H9 (cell line): ENCODE results near the gene ATAD2B. TPM values are rescaled to one million over a fixed set of nuclear protein-coding genes. Genes with fewer than 3 reads are reported as not detected.

Experiments
- DNase-seq: peaks from one replicate; pipeline ENCODE4 v3.0.0-alpha.2; 2017
- H2AFZ ChIP-seq: one replicate; pipeline ENCODE4 v1.6.1; 2013; ENCODE audit warnings: mild to moderate bottlenecking, low read length, control low read depth, moderate library complexity
- H2AK5ac ChIP-seq: 2 replicates; pipeline ENCODE4 v1.6.1; 2013; ENCODE audit warnings: low read length, control low read depth, mixed read lengths; ENCODE audit not compliant: insufficient read length
- H2BK120ac ChIP-seq: one replicate; pipeline ENCODE4 v1.6.1; 2013; ENCODE audit warnings: low read depth, mild to moderate bottlenecking, low read length, control low read depth, inconsistent platforms; ENCODE audit not compliant: poor library complexity, severe bottlenecking
- H2BK12ac ChIP-seq: 2 replicates; pipeline ENCODE4 v1.6.1; 2013; ENCODE audit warnings: low read length, control low read depth, mixed read lengths, low read depth; ENCODE audit not compliant: insufficient read length
- H2BK15ac ChIP-seq: 2 replicates; pipeline ENCODE4 v1.6.1; 2013; ENCODE audit warnings: low read depth, low read length, control low read depth
- H2BK20ac ChIP-seq: one replicate; pipeline ENCODE4 v1.6.1; 2013; ENCODE audit warnings: low read depth, mild to moderate bottlenecking, low read length, control low read depth, inconsistent platforms; ENCODE audit not compliant: poor library complexity, severe bottlenecking
- H2BK5ac ChIP-seq: 2 replicates; pipeline ENCODE4 v1.6.1; 2013; ENCODE audit warnings: low read length, control low read depth, mixed read lengths; ENCODE audit not compliant: insufficient read length
- H3K14ac ChIP-seq: 2 replicates; pipeline ENCODE4 v1.6.1; 2013; ENCODE audit warnings: low read length, control low read depth; ENCODE audit not compliant: insufficient read depth
- H3K18ac ChIP-seq: 2 replicates; pipeline ENCODE4 v1.6.1; 2013; ENCODE audit warnings: low read depth, mild to moderate bottlenecking, mixed read lengths, low read length, control low read depth; ENCODE audit not compliant: insufficient read length
- H3K23ac ChIP-seq: 2 replicates; pipeline ENCODE4 v1.6.1; 2013; ENCODE audit warnings: low read length, control low read depth, mixed read lengths, low read depth; ENCODE audit not compliant: insufficient read length
- H3K23me2 ChIP-seq: 2 replicates; pipeline ENCODE4 v1.6.1; 2013; ENCODE audit warnings: low read depth, mild to moderate bottlenecking, mixed read lengths, low read length, control low read depth; ENCODE audit not compliant: insufficient read length, poor library complexity, severe bottlenecking
- H3K27ac ChIP-seq: 2 replicates; pipeline ENCODE4 v1.5.1; 2013; ENCODE audit warnings: low read length, control low read depth, mixed read lengths, low read depth; ENCODE audit not compliant: insufficient read length
- H3K27me3 ChIP-seq: 2 replicates; pipeline ENCODE4 v1.6.1; 2013; ENCODE audit warnings: low read length, control low read depth, inconsistent platforms; ENCODE audit not compliant: insufficient read depth
- H3K4ac ChIP-seq: 2 replicates; pipeline ENCODE4 v1.6.1; 2013; ENCODE audit warnings: low read depth, mild to moderate bottlenecking, control low read depth, inconsistent platforms, low read length, moderate library complexity
- H3K4me1 ChIP-seq: 2 replicates; pipeline ENCODE4 v1.6.1; 2013; ENCODE audit warnings: low read length, control low read depth, inconsistent platforms; ENCODE audit not compliant: insufficient read depth
- H3K4me2 ChIP-seq: 2 replicates; pipeline ENCODE4 v1.6.1; 2013; ENCODE audit warnings: low read length, control low read depth, mixed read lengths; ENCODE audit not compliant: insufficient read length, insufficient read depth
- H3K56ac ChIP-seq: 2 replicates; pipeline ENCODE4 v1.6.1; 2013; ENCODE audit warnings: low read depth, mild to moderate bottlenecking, mixed read lengths, low read length, control low read depth; ENCODE audit not compliant: insufficient read length
- H3K79me1 ChIP-seq: 2 replicates; pipeline ENCODE4 v1.6.1; 2013; ENCODE audit warnings: low read depth, mild to moderate bottlenecking, moderate library complexity, low read length, control low read depth, inconsistent platforms; ENCODE audit not compliant: insufficient read depth, poor library complexity, severe bottlenecking
- H3K79me2 ChIP-seq: 2 replicates; pipeline ENCODE4 v1.6.1; 2013; ENCODE audit warnings: low read length, control low read depth, inconsistent platforms; ENCODE audit not compliant: insufficient read depth
- H3K9ac ChIP-seq: 2 replicates; pipeline ENCODE4 v1.6.1; 2013; ENCODE audit warnings: low read length, control low read depth, mixed read lengths; ENCODE audit not compliant: insufficient read length; ENCODE audit errors: extremely low read depth
- H3K9me3 ChIP-seq: one replicate; pipeline ENCODE4 v1.6.1; 2013; ENCODE audit warnings: low read depth, low read length, inconsistent platforms; ENCODE audit not compliant: control insufficient read depth
- H3T11ph ChIP-seq: one replicate; pipeline ENCODE4 v1.6.1; 2013; ENCODE audit warnings: mild to moderate bottlenecking, low read length, control low read depth, inconsistent platforms
- H4K20me1 ChIP-seq: one replicate; pipeline ENCODE4 v1.6.1; 2013; ENCODE audit not compliant: control insufficient read depth, insufficient read length, insufficient read depth
- H4K5ac ChIP-seq: 2 replicates; pipeline ENCODE4 v1.6.1; 2013; ENCODE audit warnings: low read depth, mild to moderate bottlenecking, mixed read lengths, low read length, control low read depth; ENCODE audit not compliant: insufficient read length
- H4K8ac ChIP-seq: replicated peaks from 2 replicates; pipeline ENCODE4 v1.6.1; 2013; ENCODE audit warnings: low read length, control low read depth, mixed read lengths, low read depth; ENCODE audit not compliant: insufficient read length
- H4K91ac ChIP-seq: 2 replicates; pipeline ENCODE4 v1.6.1; 2013; ENCODE audit warnings: low read depth, mild to moderate bottlenecking, moderate library complexity, mixed read lengths, low read length, control low read depth; ENCODE audit not compliant: insufficient read length
- H3K27ac Mint-ChIP-seq, 3 experiments: 2 replicates in 2 of 3; 3 replicates in 1 of 3; pipeline ENCODE4 v1.8.0; 2020 to 2021; ENCODE audit warnings: mixed read lengths in 3 of 3, mild to moderate bottlenecking in 1 of 3, moderate library complexity in 1 of 3
- H3K27me3 Mint-ChIP-seq: 2 replicates; pipeline ENCODE4 v1.8.0; 2021; ENCODE audit warnings: low read depth, mild to moderate bottlenecking, moderate library complexity, mixed read lengths
- H3K36me3 Mint-ChIP-seq, 3 experiments: 2 replicates in 2 of 3; 3 replicates in 1 of 3; pipeline ENCODE4 v1.8.0; 2020 to 2021; ENCODE audit warnings: low read depth in 3 of 3, mixed read lengths in 3 of 3; ENCODE audit not compliant: insufficient read depth in 1 of 3
- H3K4me1 Mint-ChIP-seq, 2 experiments: 2 replicates each; pipeline ENCODE4 v1.8.0; 2020; ENCODE audit warnings: mixed read lengths in 2 of 2
- H3K4me3 Mint-ChIP-seq, 2 experiments: 2 replicates in 1 of 2; 3 replicates in 1 of 2; pipeline ENCODE4 v1.8.0; 2020 to 2021; ENCODE audit warnings: mild to moderate bottlenecking in 2 of 2, mixed read lengths in 2 of 2, moderate library complexity in 1 of 2
- H3K9me3 Mint-ChIP-seq, 2 experiments: 2 replicates in 1 of 2; 3 replicates in 1 of 2; pipeline ENCODE4 v1.8.0; 2020; ENCODE audit warnings: mild to moderate bottlenecking in 2 of 2, mixed read lengths in 2 of 2, moderate library complexity in 1 of 2
- CTCF ChIP-seq: fragments of 200-600 bp; sonication (generic); conservative IDR thresholded peaks from 3 replicates; pipeline ENCODE4 v1.8.0; 2021; ENCODE audit warnings: antibody characterized with exemption, mild to moderate bottlenecking
- WGBS: extraction: QIAGEN DNeasy Blood & Tissue Kit; methylation state at CpG from one replicate; pipeline ENCODE4 v1.1.7; 2013; ENCODE audit warnings: missing lambda C conversion rate, low lambda C conversion rate, mixed read lengths; ENCODE audit not compliant: insufficient read length; ENCODE audit errors: extremely low coverage; 5-methylcytosine and 5-hydroxymethylcytosine counted together
- total RNA-seq: library from RNA; stranded (reverse); gene quantifications from 2 replicates; pipeline ENCODE4 v1.2.1, GENCODE V29; 2021

Gene ATAD2B
- total RNA-seq, 1 experiment from 2014 or later, result 21.4 TPM

GRCh38 chr2:23776021-23776420 is 150.9 kb downstream of the ATAD2B start:
- H3K23me2 ChIP-seq, result no peaks in the 10 kb centered on the region
- no peak overlapping the region for H3K18ac ChIP-seq
- H3K14ac ChIP-seq, result no peak overlapping the region
- no peak overlapping the region for H3T11ph ChIP-seq
- H2BK15ac ChIP-seq, result no peak overlapping the region
- no peak for DNase-seq
- H3K9ac ChIP-seq, result no peak overlapping the region
- WGBS, result no CpG with 5 or more reads among the region's 6 CpGs
- Mint-ChIP-seq H3K36me3 (peaks cover 21 to 33% (median 22%) of the 10 kb centered on the region in 3 experiments), H3K27ac (no peak overlapping the region), H3K4me3 (no peak overlapping the region), H3K27me3 (no peaks in the 10 kb centered on the region), H3K9me3 (peaks cover 3 to 4% of the 10 kb centered on the region in 2 experiments; a peak in 2 of 5 replicates), H3K4me1 (no peaks in the 10 kb centered on the region)
- no peaks in the 10 kb centered on the region for H3K4me1 ChIP-seq
- no peaks in the 10 kb centered on the region for H3K27me3 ChIP-seq
- no peak overlapping the region for H3K56ac ChIP-seq
- no peak overlapping the region for H2BK20ac ChIP-seq
- H2BK120ac ChIP-seq, result no peak overlapping the region
- no peak overlapping the region for H3K27ac ChIP-seq
- no peak overlapping the region for H3K23ac ChIP-seq
- H4K91ac ChIP-seq, result no peak overlapping the region
- H2BK5ac ChIP-seq, result no peak overlapping the region
- no peaks in the 10 kb centered on the region; the same call in 1 of the 2 replicates for H3K79me2 ChIP-seq
- no peaks in the 10 kb centered on the region for H4K20me1 ChIP-seq
- no peak overlapping the region for H4K5ac ChIP-seq
- H2AK5ac ChIP-seq, result no peak overlapping the region
- no peak overlapping the region for H2BK12ac ChIP-seq
- no peak overlapping the region for H3K4ac ChIP-seq
- no peak overlapping the region for H4K8ac ChIP-seq
- no peaks in the 10 kb centered on the region for H3K9me3 ChIP-seq
- no peak overlapping the region for H3K4me2 ChIP-seq
- no peaks in the 10 kb centered on the region for H3K79me1 ChIP-seq
- H2AFZ ChIP-seq, result no peak overlapping the region
- no peak for TF ChIP-seq CTCF
